GM19351 (cell line): ENCODE data around the gene CABLES2.

ENCODE experiments used
- ATAC-seq: cut with Tn5 transposase; IDR thresholded peaks from one replicate; pipeline ENCODE4 v1.9.1; 2021; ENCODE audit warnings: mild to moderate bottlenecking, moderate library complexity; ENCODE audit not compliant: unreplicated experiment

CABLES2 gene

DNA sequence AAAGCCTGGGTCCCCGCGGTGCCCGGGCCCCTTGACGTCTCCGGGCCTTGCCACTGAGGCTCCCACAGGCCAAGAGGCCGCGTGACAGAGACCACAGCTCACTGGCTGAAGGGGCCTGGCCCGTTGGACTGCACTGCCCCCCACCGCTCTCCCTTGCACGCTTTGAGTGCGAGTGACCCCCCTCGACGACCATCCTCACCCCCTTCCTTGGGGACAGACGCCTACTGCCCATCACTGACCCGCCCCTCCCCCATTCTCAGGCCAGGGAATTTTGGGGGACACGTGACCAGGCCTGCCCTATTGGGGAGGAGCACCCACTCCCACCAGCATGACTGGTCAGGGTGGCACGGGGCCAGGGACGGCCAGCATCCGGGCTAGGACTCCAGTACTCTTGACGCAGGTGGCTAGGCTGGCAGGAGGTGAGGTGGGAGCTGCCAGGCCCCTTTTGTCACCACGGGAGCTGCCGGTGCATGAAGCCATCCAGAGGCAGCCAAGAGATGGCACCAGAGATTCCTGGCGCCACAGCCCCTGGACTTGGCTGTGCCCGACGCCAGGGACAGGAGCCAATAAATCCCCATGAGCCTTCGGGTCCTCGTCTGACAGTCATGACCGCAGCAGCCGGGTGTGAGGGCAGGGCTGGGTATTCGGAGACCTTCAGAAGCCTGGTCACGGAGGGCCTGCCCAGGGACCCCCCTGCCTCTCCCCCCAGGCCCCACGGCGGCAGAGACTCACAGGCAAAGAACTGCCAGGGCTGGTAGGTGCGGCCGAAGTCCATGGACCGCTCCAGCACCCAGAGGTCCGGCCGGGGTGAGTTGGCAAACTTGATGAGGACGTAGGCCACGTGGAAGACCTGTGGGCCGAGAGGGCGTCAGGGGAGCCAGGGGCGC lies 54.4 kb downstream of the CABLES2 start:
- no peak for ATAC-seq

DNA sequence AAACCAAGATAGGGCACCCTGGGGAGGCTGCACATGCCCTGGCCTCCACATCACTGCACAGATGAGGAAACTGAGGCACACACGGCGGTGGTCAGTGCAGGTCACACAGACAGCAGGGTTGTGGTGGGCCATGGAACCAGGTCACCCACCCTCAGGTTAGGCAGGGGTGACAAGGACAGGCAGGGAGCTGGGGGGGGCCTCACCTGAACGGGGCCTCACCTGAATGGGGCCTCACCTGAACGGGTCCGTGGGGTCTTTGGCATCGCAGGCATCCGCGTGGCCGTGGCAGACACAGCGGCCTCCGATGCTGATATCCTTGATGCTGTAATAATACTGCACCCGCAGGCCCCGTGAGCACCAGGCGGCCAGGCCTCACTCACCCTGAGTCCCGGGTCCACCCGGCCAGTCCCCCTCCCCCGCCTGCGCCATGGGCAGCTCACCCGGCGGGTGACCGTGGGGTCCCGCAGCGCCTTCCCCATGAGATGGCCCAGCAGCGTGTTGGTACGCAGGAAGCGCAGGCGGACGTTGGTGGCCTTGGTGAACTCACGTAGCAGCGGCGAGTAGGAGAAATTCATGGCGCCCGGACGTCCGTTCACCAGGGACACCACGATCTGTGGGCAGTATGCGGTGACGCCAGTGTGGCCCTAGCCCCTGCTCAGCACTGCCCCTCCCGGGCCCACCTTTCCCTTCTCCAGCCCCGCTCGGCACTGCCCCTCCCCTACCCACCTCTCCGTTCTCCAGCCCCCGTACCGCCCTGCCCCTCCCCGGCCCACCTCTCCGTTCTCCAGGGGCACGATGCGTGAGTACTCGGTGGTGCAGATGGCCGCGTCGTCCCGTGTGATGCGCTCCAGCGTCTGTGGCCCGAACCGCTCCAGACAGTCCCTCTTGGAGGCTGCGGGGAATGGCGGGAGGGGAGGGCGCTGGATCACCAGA lies 55.4 kb downstream of the CABLES2 start:
- ATAC-seq, result no peak

DNA sequence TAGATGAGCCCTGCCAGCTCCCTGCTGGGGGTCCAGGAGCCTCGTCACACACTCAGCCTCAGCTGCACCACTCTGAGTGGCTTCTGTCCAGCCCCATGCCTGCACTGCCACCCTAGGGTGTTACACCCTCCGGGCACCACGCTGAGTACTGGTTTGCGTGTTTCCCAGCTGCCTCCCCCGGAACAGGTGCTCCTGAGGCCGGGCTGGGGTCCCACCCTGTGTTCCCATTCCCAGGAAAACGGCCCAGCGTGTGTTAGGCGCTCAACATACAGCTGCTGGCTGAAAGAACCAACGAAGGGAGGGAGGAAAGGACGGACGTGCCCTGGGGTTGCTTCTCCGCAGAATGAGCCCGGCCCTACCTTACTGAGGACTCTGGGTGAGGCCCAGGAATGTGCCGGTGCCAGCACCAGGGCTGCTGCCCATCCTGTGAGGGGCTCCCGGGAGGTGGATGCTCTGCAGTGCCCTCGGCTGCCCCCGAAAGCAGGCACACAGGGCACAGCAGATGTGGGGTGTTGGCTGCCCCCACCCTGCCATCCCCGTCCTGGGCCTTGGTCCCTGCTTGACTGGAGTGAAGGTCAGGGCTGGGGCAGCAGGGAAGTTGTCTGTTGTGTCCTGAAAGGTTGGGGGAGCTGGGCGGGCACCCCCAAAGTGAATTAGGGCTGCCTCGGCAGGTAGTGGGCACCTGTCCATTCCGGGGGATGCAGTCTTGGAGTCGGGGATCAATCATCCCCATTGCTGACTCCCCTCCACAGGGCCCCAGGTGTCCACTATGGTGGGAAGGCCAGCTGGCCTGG lies 56.3 kb downstream of the CABLES2 start:
- ATAC-seq, result no peak

DNA sequence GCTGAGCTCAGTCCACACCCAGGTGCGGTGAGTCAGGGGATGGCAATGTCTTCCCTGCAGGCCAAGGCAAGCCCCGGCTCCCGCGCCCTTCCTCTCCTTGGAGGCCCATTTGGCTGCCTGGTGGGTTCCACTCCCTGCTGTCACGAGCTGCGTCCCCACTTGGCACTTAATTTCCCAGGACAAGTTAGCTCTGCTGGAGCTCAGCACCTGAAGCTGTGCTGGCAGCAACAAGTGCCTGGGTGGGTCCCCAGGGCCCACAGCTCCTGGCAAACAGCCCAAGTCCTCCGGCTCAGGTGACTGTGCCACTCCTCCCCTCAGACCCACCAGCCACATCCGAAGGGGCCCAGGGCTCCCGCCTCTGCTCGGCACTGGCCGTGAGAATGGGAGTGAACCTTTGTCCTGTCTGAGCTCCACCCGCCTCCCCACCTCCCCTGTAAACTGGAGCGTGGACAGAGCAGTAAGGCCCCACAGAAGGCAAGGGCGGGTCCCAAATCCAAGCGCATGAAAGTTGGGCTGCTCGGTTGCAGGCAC lies 56.9 kb downstream of the CABLES2 start:
- ATAC-seq, result no peak

DNA sequence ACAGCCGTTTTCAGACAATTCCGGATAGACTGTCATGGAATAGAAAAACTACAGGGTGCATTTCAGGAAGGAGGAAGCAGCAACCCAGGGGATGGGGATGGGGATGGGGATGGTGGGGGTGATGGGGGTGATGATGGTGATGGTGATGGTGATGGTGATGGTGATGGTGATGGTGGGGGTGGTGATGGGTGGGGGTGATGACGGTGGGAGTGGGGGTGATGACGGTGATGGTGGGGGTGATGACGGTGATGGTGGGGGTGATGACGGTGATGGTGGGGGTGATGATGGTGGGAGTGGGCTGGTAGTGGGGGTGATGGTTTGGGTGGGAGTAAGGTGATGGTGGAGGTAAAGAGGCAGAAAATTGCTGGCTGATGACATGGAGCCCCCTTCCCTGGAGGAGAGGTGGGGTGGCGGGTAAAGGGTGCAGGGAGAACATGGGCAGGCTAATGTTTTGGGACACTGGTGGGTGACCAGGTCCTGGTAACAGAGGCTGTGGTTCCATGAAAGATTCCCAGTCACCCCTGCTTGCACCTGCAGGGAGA lies 57.5 kb downstream of the CABLES2 start:
- ATAC-seq, result no peak

DNA sequence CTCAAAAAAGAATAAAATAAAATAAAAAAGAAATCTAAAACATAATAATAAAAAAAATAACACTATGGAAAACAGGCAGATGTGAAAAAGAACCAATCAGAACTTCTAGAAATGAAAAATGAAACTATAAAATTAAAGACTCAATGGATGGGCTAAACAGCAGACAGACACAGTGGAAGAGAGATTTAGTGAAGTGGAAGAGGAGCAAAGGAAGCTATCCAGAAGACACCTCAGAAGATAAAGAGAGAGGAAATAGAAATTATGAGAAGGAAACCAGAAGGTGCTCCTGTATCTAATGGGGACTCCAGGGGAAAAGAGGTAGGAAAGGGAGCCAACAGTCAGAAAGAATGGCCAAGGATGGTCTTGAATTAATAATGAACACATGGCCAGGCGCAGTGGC lies 58.5 kb downstream of the CABLES2 start:
- no peak for ATAC-seq

DNA sequence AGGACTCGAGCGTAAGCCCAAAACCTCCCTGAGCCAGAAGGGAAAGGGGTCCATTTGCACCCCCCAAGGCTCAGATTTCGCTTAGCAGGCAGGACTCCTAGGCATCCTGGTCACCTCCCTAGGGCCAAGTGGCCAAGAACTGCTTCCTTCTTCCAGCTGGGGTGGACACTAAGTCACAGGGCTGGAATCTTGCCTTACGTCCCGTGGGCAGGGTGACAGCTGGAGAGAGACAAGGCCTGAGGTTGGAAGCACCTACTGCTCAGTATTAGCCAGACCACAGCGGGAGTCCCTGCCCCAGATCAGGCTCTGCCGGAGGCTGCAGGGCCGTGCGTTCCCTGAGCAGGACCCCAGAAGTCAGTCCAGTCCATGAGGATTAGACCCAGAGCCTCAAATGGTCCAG lies 59.6 kb downstream of the CABLES2 start:
- no peak for ATAC-seq

DNA sequence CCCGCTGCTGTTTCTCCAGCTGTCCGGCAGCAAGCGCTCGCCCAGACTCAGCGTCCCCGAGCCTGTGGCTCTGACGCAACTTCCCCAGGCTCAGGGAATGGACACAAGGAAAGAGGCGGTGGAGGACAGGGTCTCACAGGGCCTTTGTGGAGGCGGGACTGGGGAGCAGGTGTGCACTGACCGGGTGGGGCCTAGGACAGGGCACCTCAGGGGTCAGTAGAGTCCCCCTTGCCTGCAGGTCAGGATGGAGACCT lies 60.0 kb downstream of the CABLES2 start:
- no peak for ATAC-seq

DNA sequence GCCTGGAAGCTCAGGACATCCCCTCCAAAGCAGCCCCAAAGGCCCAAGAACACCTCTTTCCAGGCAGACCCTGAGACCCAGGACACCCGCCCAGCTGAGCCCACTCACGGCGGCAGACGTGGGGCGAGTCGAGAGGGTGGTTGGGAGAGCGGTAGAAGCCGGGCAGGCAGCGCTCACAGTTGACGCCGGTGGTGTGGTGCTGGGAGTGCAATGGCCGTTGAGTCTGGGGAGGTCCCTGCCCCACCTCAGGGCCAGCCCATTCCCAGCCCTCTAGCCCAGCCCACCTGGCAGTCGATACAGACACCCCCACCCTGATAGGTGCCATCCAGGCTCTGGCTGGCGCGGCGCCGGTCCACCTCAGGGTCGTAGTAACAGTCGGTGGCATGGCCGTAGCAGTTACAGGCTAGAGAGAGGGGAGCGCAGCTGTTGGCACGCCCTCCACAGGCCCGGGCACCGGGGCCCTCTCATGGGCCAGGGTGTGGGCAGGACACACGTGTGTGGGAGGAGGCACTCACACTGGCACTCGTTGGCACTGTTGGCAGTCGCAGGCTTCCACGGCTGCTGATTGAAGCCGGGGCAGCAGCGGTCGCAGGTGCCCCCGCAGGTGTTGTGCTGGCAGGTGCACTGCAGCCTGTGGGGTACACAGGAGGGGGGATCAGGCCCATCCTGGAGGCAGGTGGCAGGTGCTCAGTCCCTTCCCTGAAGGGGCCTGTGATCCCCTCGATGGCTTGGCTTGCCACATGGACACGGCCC lies 60.5 kb downstream of the CABLES2 start:
- no peak for ATAC-seq

DNA sequence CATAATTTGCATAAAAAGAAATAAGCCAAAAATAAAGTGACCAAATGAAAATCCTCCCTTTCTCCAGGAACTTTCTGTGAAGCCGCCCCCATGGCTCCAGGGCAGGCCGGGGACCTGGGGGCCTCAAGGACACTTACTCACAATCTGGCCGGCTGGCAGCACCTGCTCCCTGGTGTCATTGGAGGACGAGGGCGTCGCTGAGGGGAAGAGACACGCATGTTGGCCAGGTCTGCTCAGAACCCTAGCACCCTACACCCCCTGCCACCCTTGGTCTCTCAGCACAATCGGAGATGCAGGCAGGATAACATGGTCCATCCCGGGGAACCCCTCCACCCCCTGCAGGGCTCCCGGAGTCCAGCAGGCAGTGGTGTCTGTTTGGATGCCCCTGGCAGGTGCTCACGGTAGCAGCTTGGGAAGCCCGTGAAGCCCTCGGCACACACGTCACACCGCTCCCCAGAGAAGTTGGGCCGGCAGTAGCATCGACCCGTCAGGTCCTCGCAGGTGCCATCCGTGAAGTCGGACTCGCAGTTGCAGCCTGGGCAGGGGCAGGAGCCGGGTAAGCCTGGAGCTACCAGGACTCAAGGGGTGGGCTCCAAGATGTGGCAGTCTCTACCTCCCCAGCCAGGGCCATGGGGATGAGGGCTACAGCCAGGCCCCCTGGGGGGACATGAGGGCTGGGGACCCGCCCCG lies 61.3 kb downstream of the CABLES2 start:
- ATAC-seq, result no peak

DNA sequence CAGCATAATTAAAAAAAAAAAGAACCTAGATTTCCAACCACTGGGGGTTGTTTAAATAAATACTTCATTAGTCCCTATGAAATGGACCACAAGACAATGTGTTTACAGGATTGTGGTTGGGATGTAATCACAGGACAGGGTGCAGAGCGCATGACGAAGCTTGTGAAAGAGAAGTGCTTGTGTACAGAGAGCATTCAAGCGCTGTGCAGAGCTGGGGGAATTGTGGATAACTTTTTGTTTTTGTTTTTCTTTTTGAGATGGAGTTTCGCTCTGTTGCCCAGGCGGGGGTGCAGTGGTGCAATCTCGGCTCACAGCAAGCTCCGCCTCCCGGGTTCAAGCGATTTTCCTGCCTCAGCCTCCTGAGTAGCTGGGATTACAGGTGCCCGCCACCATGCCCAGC lies 62.3 kb downstream of the CABLES2 start:
- no peak for ATAC-seq

DNA sequence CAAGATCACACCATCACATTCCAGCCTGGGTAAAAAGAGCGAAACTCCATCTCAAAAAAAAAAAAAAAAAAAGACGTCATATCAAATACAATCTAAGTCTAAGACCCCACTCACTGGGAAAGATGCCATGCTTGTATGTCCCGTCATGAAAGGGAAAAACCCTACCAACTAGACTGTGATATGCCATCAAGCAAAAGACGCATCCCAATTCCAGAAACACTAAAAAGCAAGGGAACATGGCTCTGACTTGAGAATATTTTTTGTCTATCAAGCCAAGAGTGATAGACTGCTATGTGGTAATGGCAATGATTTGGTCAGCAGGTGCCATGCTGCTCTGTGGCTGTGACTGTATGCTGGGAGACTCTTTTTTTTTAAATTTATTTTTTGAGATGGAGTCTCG lies 63.0 kb downstream of the CABLES2 start:
- no peak for ATAC-seq

DNA sequence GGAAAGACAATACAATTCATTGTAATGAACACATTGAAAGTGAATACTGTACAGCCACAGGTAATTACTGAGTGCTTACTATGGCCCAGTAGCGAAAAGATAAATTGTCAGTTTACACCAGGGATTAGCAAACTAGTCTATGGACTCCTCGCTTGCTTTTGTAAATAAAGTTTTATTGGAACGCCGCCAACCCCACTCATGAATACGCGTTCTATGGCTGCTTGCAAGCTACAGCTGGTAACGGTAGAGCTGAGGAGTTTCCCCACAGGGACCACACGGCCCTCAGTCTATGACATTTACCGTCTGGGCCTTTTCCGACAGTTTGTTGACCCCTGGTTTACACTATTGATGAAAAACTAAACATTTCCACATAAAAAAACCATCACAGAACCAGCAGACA lies 64.2 kb downstream of the CABLES2 start:
- ATAC-seq, result no peak

DNA sequence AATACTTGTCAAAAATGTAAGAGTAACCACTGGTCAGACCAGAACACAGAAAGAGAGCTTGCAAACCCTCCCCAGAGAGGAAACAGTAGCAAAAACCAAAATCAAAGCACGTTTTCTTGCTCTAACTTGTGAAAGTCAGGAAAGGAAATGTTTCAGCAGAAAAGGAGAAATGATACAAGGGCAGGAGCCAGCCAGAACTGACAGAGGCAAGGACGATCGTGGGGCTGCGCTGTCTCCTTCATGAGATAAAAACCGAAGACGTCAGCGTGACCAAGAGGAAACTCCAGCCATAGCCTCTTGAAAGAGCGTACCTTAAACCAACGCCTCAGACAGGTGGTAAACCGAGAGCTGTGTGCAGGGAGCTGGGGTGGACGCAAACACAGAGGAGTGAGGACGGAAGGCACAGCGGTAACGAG lies 67.4 kb downstream of the CABLES2 start:
- ATAC-seq, result peak; percentile 79
